Progenitor cell of endocrine pancreas (in vitro differentiated cells): ENCODE data around the gene ARL8B. TPM values are rescaled to one million over a fixed set of nuclear protein-coding genes. Genes with fewer than 3 reads are reported as not detected.

Source experiments
- DNase-seq: peaks from one replicate; pipeline ENCODE4 v3.0.0; 2021; ENCODE audit warnings: low spot score; ENCODE audit not compliant: unreplicated experiment
- H3K27ac Mint-ChIP-seq: 2 replicates; pipeline ENCODE4 v1.8.0; 2021; ENCODE audit warnings: mild to moderate bottlenecking, moderate library complexity, mixed read lengths
- H3K27me3 Mint-ChIP-seq: 2 replicates; pipeline ENCODE4 v1.8.0; 2021; ENCODE audit warnings: mixed read lengths
- H3K36me3 Mint-ChIP-seq: 2 replicates; pipeline ENCODE4 v1.8.0; 2022; ENCODE audit warnings: mixed read lengths; ENCODE audit not compliant: insufficient read depth
- H3K4me1 Mint-ChIP-seq: 2 replicates; pipeline ENCODE4 v1.8.0; 2021; ENCODE audit warnings: low read depth, mixed read lengths
- H3K4me3 Mint-ChIP-seq: 2 replicates; pipeline ENCODE4 v1.8.0; 2021; ENCODE audit warnings: low read depth, mild to moderate bottlenecking, moderate library complexity, mixed read lengths
- H3K9me3 Mint-ChIP-seq: 2 replicates; pipeline ENCODE4 v1.8.0; 2021; ENCODE audit warnings: low read depth, mixed read lengths
- CTCF ChIP-seq: fragments of 200-600 bp; sonication (generic); IDR thresholded peaks from one replicate; pipeline ENCODE4 v1.5.0; 2021; ENCODE audit warnings: antibody characterized with exemption, mild to moderate bottlenecking; ENCODE audit not compliant: unreplicated experiment
- total RNA-seq: library from RNA; stranded (reverse); gene quantifications from 2 replicates; pipeline ENCODE4 v1.2.1, GENCODE V29; 2021

The ARL8B gene
- total RNA-seq, 1 donor from 2014 or later = 37.7 TPM

DNA sequence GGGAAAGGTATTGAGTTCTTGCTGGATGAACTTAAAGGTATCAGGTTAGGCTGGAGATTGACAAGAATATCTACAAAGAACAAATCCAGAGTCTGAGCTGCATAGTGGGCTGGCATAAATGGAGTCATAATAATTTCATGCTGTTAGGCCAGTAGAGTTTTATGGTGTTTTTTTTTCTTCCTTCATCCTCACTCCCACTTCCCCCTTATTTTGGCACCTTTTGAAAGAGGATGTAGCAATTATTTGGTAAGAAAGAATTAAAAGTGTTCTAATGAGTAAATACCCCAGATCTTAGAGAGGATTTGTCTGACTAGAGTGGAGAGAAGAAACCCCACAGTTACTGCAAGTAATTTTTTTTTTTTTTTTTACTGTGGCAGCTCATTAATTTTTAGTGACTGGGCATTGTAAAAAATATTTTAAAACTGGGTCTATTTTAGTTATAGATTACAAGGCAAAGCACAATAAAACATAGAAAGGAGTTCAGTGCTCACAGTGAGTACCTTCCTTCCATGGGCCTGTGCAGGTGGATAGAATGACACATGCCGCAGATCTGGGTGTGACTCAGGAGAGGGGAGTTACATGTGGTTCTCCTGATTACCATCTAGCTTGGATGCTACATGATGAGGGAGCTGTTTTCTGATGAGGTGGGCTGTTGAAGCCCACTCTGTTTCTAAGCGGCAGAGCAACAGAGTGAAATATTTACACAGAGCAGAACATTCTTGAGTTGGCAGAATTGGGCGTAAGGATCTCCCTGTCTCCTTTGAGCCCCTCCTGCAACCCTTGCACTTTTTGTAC lies 70.7 kb downstream of the ARL8B start:
- Mint-ChIP-seq H3K4me3 (no peak overlapping the region), H3K9me3 (no peaks in the 10 kb centered on the region), H3K4me1 (peaks cover 32% of the 10 kb centered on the region), H3K27me3 (no peaks in the 10 kb centered on the region), H3K36me3 (peaks cover 17% of the 10 kb centered on the region), H3K27ac (no peak overlapping the region)
- no peak for DNase-seq
- no peak for TF ChIP-seq CTCF

DNA sequence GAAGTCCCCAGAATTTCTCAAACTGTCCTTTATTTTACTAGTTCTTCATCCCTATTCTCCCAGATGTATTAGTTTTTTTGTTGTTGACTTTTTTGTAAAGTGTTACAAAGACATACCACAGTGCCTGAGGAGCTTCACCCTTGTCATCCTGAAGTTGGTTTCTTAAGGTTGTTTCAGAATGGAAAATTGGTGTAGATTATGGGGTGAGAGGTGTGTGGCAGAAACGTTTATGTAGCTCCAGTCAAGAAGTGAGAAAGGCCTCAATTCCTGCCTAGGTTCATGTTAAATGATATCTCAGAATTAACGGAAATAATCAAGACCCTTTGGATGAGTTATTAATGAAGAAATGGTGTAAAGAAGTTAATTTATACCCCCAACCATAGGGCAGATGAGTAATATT lies 72.2 kb downstream of the ARL8B start:
- Mint-ChIP-seq H3K9me3 (no peaks in the 10 kb centered on the region), H3K4me1 (peaks cover 24% of the 10 kb centered on the region), H3K27ac (no peak overlapping the region), H3K4me3 (no peak overlapping the region), H3K36me3 (peaks cover 20% of the 10 kb centered on the region), H3K27me3 (no peaks in the 10 kb centered on the region)
- no peak for DNase-seq
- TF ChIP-seq CTCF = no peak

- DNase-seq = no peak
- Mint-ChIP-seq H3K4me3 (no peak overlapping the region), H3K9me3 (no peaks in the 10 kb centered on the region), H3K36me3 (peaks cover 20% of the 10 kb centered on the region), H3K27me3 (no peaks in the 10 kb centered on the region), H3K4me1 (peaks cover 21% of the 10 kb centered on the region), H3K27ac (no peak overlapping the region)
- no peak for TF ChIP-seq CTCF
Measured at GRCh38 chr3:5194801-5195509, 72.9 kb downstream of the ARL8B start.

DNA sequence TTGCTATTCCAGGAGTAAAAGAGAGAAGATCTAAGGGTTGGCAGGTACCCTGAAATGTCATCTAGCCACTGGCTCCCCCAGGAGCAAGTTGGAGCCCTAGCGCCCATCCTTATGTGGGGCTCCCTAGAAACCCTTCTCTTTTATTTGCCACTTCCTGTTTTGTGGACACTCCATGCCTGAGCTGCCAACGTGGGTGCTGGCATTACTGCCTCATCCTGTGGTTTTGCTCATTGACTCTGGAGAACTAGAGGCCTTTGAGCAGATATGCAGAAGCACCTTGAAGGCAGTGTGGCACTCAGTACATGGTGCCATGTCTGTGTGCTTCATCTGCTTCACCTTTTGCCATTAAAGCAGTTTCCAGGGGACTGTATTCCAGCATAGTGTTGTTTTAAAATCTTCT lies 73.5 kb downstream of the ARL8B start:
- no peak overlapping the region for H3K27ac Mint-ChIP-seq

GRCh38 chr3:5197022-5197421 lies 74.9 kb downstream of the ARL8B start:
- H3K9me3 Mint-ChIP-seq = no peaks in the 10 kb centered on the region
- H3K4me1 Mint-ChIP-seq = peaks cover 13% of the 10 kb centered on the region
- peak overlapping the region; percentile 29 for H3K27ac Mint-ChIP-seq
- peaks cover 28% of the 10 kb centered on the region for H3K36me3 Mint-ChIP-seq
- H3K4me3 Mint-ChIP-seq = no peak overlapping the region
- no peak for DNase-seq
- H3K27me3 Mint-ChIP-seq = no peaks in the 10 kb centered on the region
- no peak for TF ChIP-seq CTCF

More for the DNA sequence above, 73.5 kb downstream of the ARL8B start:
- Mint-ChIP-seq H3K4me1 (peaks cover 16% of the 10 kb centered on the region), H3K36me3 (peaks cover 23% of the 10 kb centered on the region), H3K27me3 (no peaks in the 10 kb centered on the region), H3K4me3 (no peak overlapping the region), H3K9me3 (no peaks in the 10 kb centered on the region)
- no peak for DNase-seq
- no peak for TF ChIP-seq CTCF
